OCI-LY1 (cell line): ENCODE measurements around the gene LRP1.

Source experiments
- H2AFZ ChIP-seq: fragments of 200-600 bp; sonication (generic), shearing (Covaris generic); 2 replicates; pipeline ENCODE4 v1.6.0; 2014; ENCODE audit warnings: antibody characterized with exemption, mild to moderate bottlenecking, low read length
- H3F3A ChIP-seq: fragments of 200-600 bp; sonication (generic), shearing (Covaris generic); 2 replicates; pipeline ENCODE4 v1.6.0; 2014; ENCODE audit warnings: mild to moderate bottlenecking, antibody characterized with exemption, low read length, moderate library complexity; ENCODE audit not compliant: insufficient read depth
- H3K27ac ChIP-seq: fragments of 200-600 bp; sonication (generic); 2 replicates; pipeline ENCODE4 v1.5.1; 2014; ENCODE audit warnings: low read length, mixed run types, mild to moderate bottlenecking, low read depth; ENCODE audit not compliant: poor library complexity, severe bottlenecking
- H3K27me3 ChIP-seq: fragments of 200-600 bp; sonication (generic); 2 replicates; pipeline ENCODE4 v1.6.0; 2014; ENCODE audit warnings: antibody characterized with exemption, mild to moderate bottlenecking, low read length, moderate library complexity; ENCODE audit not compliant: insufficient read depth
- H3K36me3 ChIP-seq: fragments of 200-600 bp; sonication (generic); 2 replicates; pipeline ENCODE4 v1.6.1; 2014; ENCODE audit warnings: mild to moderate bottlenecking, antibody characterized with exemption, low read length, moderate library complexity, mixed read lengths; ENCODE audit not compliant: insufficient read depth
- H3K4me1 ChIP-seq: fragments of 200-600 bp; sonication (generic); 2 replicates; pipeline ENCODE4 v1.5.1; 2014; ENCODE audit warnings: mild to moderate bottlenecking, low read length, moderate library complexity; ENCODE audit not compliant: insufficient read depth, severe bottlenecking
- H3K4me2 ChIP-seq: fragments of 200-600 bp; sonication (generic), shearing (Covaris generic); 2 replicates; pipeline ENCODE4 v1.6.1; 2014; ENCODE audit warnings: low read length
- H3K4me3 ChIP-seq: fragments of 200-600 bp; sonication (generic); 2 replicates; pipeline ENCODE4 v1.5.1; 2014; ENCODE audit warnings: low read length, low read depth, mild to moderate bottlenecking, mixed read lengths; ENCODE audit not compliant: poor library complexity, severe bottlenecking
- H3K79me2 ChIP-seq: fragments of 200-600 bp; shearing (Covaris generic); 2 replicates; pipeline ENCODE4 v1.6.1; 2016; ENCODE audit warnings: mixed run types, low read length, mixed read lengths; ENCODE audit not compliant: insufficient read depth
- H3K9ac ChIP-seq: fragments of 200-600 bp; sonication (generic), shearing (Covaris generic); 2 replicates; pipeline ENCODE4 v1.6.1; 2014; ENCODE audit warnings: mild to moderate bottlenecking, low read length, mixed read lengths
- H3K9me2 ChIP-seq: fragments of 200-600 bp; sonication (generic), shearing (Covaris generic); 2 replicates; pipeline ENCODE4 v1.6.1; 2014; ENCODE audit warnings: low read depth, mild to moderate bottlenecking, low read length, mixed read lengths
- H3K9me3 ChIP-seq: fragments of 200-600 bp; shearing (Covaris generic); 2 replicates; pipeline ENCODE4 v1.6.1; 2014; ENCODE audit warnings: low read length, mixed read lengths
- H4K20me1 ChIP-seq: fragments of 200-600 bp; sonication (generic), shearing (Covaris generic); 2 replicates; pipeline ENCODE4 v1.6.0; 2016; ENCODE audit warnings: mild to moderate bottlenecking, low read length; ENCODE audit not compliant: insufficient read depth
- CTCF ChIP-seq: fragments of 200-600 bp; sonication (generic), shearing (Covaris generic); IDR thresholded peaks from 2 replicates; pipeline ENCODE4 v1.5.1; 2017; ENCODE audit warnings: mild to moderate bottlenecking, antibody characterized with exemption, low read length, moderate library complexity, mixed read lengths
- EZH2 ChIP-seq: fragments of 200-600 bp; sonication (generic), shearing (Covaris generic); IDR thresholded peaks from 2 replicates; pipeline ENCODE4 v1.8.0; 2017; ENCODE audit warnings: borderline replicate concordance, mixed run types, mild to moderate bottlenecking, antibody characterized with exemption, low read length, moderate library complexity, mixed read lengths

LRP1 gene

DNA sequence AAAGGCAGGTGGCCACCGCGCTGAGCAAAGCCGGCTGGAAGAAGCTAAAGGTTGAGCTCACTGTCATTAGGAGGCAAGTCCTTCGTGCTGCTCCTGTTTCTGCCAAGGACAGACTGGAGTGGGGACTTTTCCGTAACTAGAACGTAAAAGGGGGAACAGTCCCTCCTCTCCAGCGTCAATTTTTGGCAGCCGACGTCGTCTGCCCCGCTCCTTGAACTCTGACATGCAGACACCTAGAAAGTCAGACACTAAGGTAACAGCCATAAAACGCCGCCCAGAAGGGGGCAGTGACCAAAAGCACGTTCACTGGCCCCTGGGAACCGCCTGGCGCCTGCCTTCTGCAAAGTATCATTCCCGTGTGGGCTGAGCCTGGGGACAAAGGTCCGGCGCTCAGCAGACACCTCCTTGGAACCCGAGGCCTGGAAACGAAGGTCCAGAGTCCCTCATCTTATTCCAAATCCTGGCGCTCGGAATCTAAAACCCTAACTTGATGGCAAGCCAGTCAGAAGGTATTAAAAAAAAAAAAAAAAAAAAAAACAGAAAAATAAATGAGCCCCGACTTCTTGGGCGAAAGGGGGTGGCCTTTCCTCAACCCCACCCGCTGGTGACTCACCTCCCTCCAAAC, 1.1 kb upstream of the LRP1 start:
- Histone ChIP-seq H3K9me3 (peaks cover 3% of the 10 kb centered on the region; the same call in 1 of the 2 replicates), H3K9me2 (no peaks in the 10 kb centered on the region), H3K79me2 (no peaks in the 10 kb centered on the region), H3K4me2 (peak overlapping the region; percentile 72), H3K9ac (peak overlapping the region; percentile 31; the same call in 1 of the 2 replicates), H2AFZ (no peak overlapping the region), H4K20me1 (no peaks in the 10 kb centered on the region), H3K27me3 (peaks cover 21% of the 10 kb centered on the region; the same call in 1 of the 2 replicates), H3K4me3 (peak overlapping the region; percentile 58), H3K27ac (no peak overlapping the region), H3F3A (no peaks in the 10 kb centered on the region), H3K4me1 (peaks cover 12% of the 10 kb centered on the region), H3K36me3 (peaks cover 6% of the 10 kb centered on the region; the same call in 1 of the 2 replicates)
- TF ChIP-seq EZH2 (no peak), CTCF (peak; percentile 49)

- peaks cover 2% of the 10 kb centered on the region; the same call in 1 of the 2 replicates for H3K9me3 ChIP-seq
- H3F3A ChIP-seq = no peaks in the 10 kb centered on the region
- no peak for TF ChIP-seq CTCF
- TF ChIP-seq EZH2 = no peak
- H3K4me3 ChIP-seq = peak overlapping the region; percentile 58
- H2AFZ ChIP-seq = no peak overlapping the region
- H3K27me3 ChIP-seq = 0 out of 2 replicates have a peak, but pooled peaks cover 11% of the 10 kb centered on the region
- H3K4me2 ChIP-seq = peak overlapping the region; percentile 72
- H3K27ac ChIP-seq = no peak overlapping the region
- no peaks in the 10 kb centered on the region for H3K79me2 ChIP-seq
- H3K4me1 ChIP-seq = peaks cover 12% of the 10 kb centered on the region
- H3K9ac ChIP-seq = no peak overlapping the region; the same call in 1 of the 2 replicates
- H3K36me3 ChIP-seq = peaks cover 4% of the 10 kb centered on the region; the same call in 1 of the 2 replicates
- no peaks in the 10 kb centered on the region for H3K9me2 ChIP-seq
- no peaks in the 10 kb centered on the region for H4K20me1 ChIP-seq
Observed at GRCh38 chr12:57128519-57129247, 400 bp downstream of the LRP1 start.

DNA sequence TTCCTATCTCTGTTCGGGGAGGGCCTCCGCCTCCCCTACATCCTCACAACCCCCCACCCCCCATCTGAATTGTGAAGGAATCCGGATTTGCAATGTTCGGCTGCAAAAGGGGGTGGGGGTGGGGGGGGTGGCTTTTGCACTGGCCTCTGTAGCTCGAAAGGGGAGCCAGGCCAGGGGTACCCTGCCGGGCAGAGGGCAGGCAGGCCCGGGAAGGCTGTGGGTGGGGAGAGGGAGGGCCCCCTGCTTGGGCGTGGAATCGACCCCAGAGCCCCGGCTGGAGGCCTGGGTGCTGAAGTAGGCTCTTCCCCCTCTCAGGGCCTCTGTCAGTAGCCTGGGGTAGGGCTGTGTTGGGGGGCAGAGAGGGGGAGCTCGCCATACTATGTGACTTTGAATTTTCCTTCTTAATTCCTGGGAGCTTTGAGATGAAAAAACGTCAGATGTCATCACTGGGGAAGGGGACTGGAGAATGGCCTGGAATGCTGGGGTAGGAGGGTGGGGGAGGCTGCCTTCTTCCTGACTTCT, 1.1 kb downstream of the LRP1 start:
- Histone ChIP-seq H3K27me3 (0 out of 2 replicates have a peak, but pooled peaks cover 7% of the 10 kb centered on the region), H3K9me3 (no peaks in the 10 kb centered on the region), H3K9me2 (no peaks in the 10 kb centered on the region), H3K4me1 (peaks cover 12% of the 10 kb centered on the region), H3K79me2 (no peaks in the 10 kb centered on the region), H4K20me1 (no peaks in the 10 kb centered on the region), H3K27ac (no peak overlapping the region), H3K4me2 (no peak overlapping the region), H3K9ac (no peak overlapping the region), H3K36me3 (no peaks in the 10 kb centered on the region), H2AFZ (no peak overlapping the region), H3F3A (no peaks in the 10 kb centered on the region), H3K4me3 (no peak overlapping the region)
- TF ChIP-seq EZH2 = no peak
- TF ChIP-seq CTCF = no peak
